SK-N-SH (cell line): ENCODE measurements around the gene DGKD. TPM values are rescaled to one million over a fixed set of nuclear protein-coding genes. Genes with fewer than 3 reads are reported as not detected.
"Not testable (repeated sequence)": the region's sequence is repeated elsewhere in the genome, so short reads cannot be mapped to it uniquely, and the experiment has no call there.

Experiments
- CTCF ChIA-PET: fragments of 300-600, 350-600 bp; formaldehyde crosslinking; extraction: SDS; loops from one replicate; lab custom pipeline; 2021; lab: Yijun Ruan, JAX
- POLR2A ChIA-PET: fragments of 350-600 bp; sonication (Branson Sonifier 250); formaldehyde crosslinking; extraction: SDS; loops from one replicate; lab custom pipeline; 2020; ENCODE audit warnings: antibody characterized with exemption, inconsistent platforms; lab: Yijun Ruan, JAX
- DNase-seq: peaks from one replicate; pipeline ENCODE4 v3.0.0; 2012
- H2AFZ ChIP-seq: fragments of 200-600 bp; sonication (generic); 2 replicates; pipeline ENCODE4 v1.8.1; 2016; ENCODE audit warnings: antibody characterized with exemption, mild to moderate bottlenecking, low read depth
- H3F3A ChIP-seq: fragments of 200-600 bp; sonication (generic); replicated peaks from 2 replicates; pipeline ENCODE3; 2016; ENCODE audit warnings: antibody characterized with exemption, mild to moderate bottlenecking; ENCODE audit not compliant: insufficient read depth
- H3K27ac ChIP-seq, 2 experiments: fragments of 200-500 bp in 1 of 2; fragments of 200-600 bp in 1 of 2; sonication (Bioruptor generic) in 1 of 2; sonication (generic), shearing (Covaris generic) in 1 of 2; 2 replicates each; pipeline versions ENCODE4 v1.5.1 to v1.6.1; 2014 to 2016; ENCODE audit warnings: low read depth in 2 of 2, inconsistent platforms in 1 of 2, low read length in 1 of 2, mild to moderate bottlenecking in 1 of 2, mixed read lengths in 1 of 2
- H3K27me3 ChIP-seq: fragments of 200-600 bp; sonication (generic), shearing (Covaris generic); 2 replicates; pipeline ENCODE4 v1.6.1; 2016; ENCODE audit warnings: mixed run types; ENCODE audit not compliant: insufficient read depth
- H3K36me3 ChIP-seq, 2 experiments: fragments of 200-500 bp in 1 of 2; fragments of 200-600 bp in 1 of 2; sonication (Bioruptor generic) in 1 of 2; sonication (generic) in 1 of 2; replicated peaks in 1 of 2; 2 replicates each; pipeline versions ENCODE3 to v1.5.1; 2014 to 2016; ENCODE audit warnings: low read length in 1 of 2, mild to moderate bottlenecking in 1 of 2; ENCODE audit not compliant: insufficient read depth in 2 of 2, control insufficient read depth in 1 of 2
- H3K4me1 ChIP-seq, 2 experiments: fragments of 200-500 bp in 1 of 2; fragments of 200-600 bp in 1 of 2; sonication (Bioruptor generic) in 1 of 2; sonication (generic), shearing (Covaris generic) in 1 of 2; 2 replicates each; pipeline versions ENCODE4 v1.5.1 to v1.6.1; 2014 to 2016; ENCODE audit warnings: low read depth in 1 of 2, low read length in 1 of 2, mixed run types in 1 of 2; ENCODE audit not compliant: insufficient read depth in 2 of 2, control insufficient read depth in 1 of 2
- H3K4me2 ChIP-seq: fragments of 200-600 bp; sonication (generic), shearing (Covaris generic); 2 replicates; pipeline ENCODE4 v1.6.1; 2017; ENCODE audit warnings: mixed run types
- H3K4me3 ChIP-seq, 2 experiments: fragments of 200-500 bp in 1 of 2; fragments of 200-600 bp in 1 of 2; sonication (Bioruptor generic) in 1 of 2; sonication (generic), shearing (Covaris generic) in 1 of 2; 2 replicates each; pipeline versions ENCODE4 v1.5.1 to v1.8.1; 2014 to 2016; ENCODE audit warnings: low read depth in 2 of 2, inconsistent platforms in 1 of 2, low read length in 1 of 2, mild to moderate bottlenecking in 1 of 2, mixed read lengths in 1 of 2, moderate library complexity in 1 of 2
- H3K79me2 ChIP-seq: fragments of 200-600 bp; sonication (generic); 2 replicates; pipeline ENCODE4 v1.8.1; 2017; ENCODE audit warnings: mild to moderate bottlenecking; ENCODE audit not compliant: insufficient read depth
- H3K9ac ChIP-seq: fragments of 200-600 bp; sonication (generic); 2 replicates; pipeline ENCODE4 v1.6.1; 2017; ENCODE audit warnings: mixed run types
- H3K9me2 ChIP-seq: fragments of 200-600 bp; sonication (generic); 2 replicates; pipeline ENCODE4 v1.6.1; 2017; ENCODE audit warnings: mixed run types
- H3K9me3 ChIP-seq: fragments of 200-600 bp; sonication (generic); 2 replicates; pipeline ENCODE4 v1.6.1; 2017; ENCODE audit warnings: mixed run types, mild to moderate bottlenecking, moderate library complexity
- H4K20me1 ChIP-seq: fragments of 200-600 bp; sonication (generic); 2 replicates; pipeline ENCODE4 v1.6.1; 2017; ENCODE audit warnings: mild to moderate bottlenecking, mixed run types; ENCODE audit not compliant: insufficient read depth
- CHD2 ChIP-seq: fragments of 150-350 bp; IDR thresholded peaks from 2 replicates; pipeline ENCODE4 v1.6.1; 2018; ENCODE audit warnings: low read length; ENCODE audit not compliant: partially characterized antibody
- FOSL2 ChIP-seq: IDR thresholded peaks from 2 replicates; pipeline ENCODE4 v1.4.0; 2012; ENCODE audit warnings: low read depth, mild to moderate bottlenecking, moderate library complexity, borderline replicate concordance
- GABPA ChIP-seq: IDR thresholded peaks from 2 replicates; pipeline ENCODE4 v1.4.0; 2012; ENCODE audit warnings: low read depth, mild to moderate bottlenecking
- GATA2 ChIP-seq: sonication (generic); formaldehyde crosslinking; IDR thresholded peaks from 2 replicates; pipeline ENCODE4 v1.5.0; 2020; ENCODE audit warnings: mild to moderate bottlenecking, missing genetic modification reagents
- MEF2A ChIP-seq: IDR thresholded peaks from 2 replicates; pipeline ENCODE4 v1.4.0; 2012; ENCODE audit warnings: low read depth, borderline replicate concordance
- POLR2AphosphoS5 ChIP-seq: IDR thresholded peaks from 2 replicates; pipeline ENCODE4 v1.6.1; 2012; ENCODE audit warnings: low read depth, low read length
- RCOR1 ChIP-seq: fragments of 150-350 bp; IDR thresholded peaks from 2 replicates; pipeline ENCODE4 v1.6.1; 2017; ENCODE audit warnings: antibody characterized with exemption, low read length
- REST ChIP-seq: IDR thresholded peaks from 2 replicates; pipeline ENCODE4 v1.6.1; 2012; ENCODE audit warnings: mild to moderate bottlenecking, low read depth, low read length, moderate library complexity
- RFX5 ChIP-seq: IDR thresholded peaks from 2 replicates; pipeline ENCODE4 v1.6.1; 2012; ENCODE audit warnings: mild to moderate bottlenecking, improper control_type of control experiment, low read length
- SMC3 ChIP-seq: IDR thresholded peaks from 2 replicates; pipeline ENCODE4 v1.6.1; 2012; ENCODE audit warnings: low read depth, low read length, improper control_type of control experiment
- TCF12 ChIP-seq: IDR thresholded peaks from 2 replicates; pipeline ENCODE4 v1.4.0; 2012
- WGBS: methylation state at CpG from one replicate; pipeline ENCODE4 v1.1.6; 2017; ENCODE audit warnings: low lambda C conversion rate; 5-methylcytosine and 5-hydroxymethylcytosine counted together
- polyA plus RNA-seq, 3 experiments: library from polyadenylated mRNA; depleted of rRNA; stranded (reverse); fragments of >200 nt; gene quantifications; 2 replicates each; pipeline ENCODE4 v1.2.3, GENCODE V29; 2012
- TF ChIP-seq, protein P1 (sequence below): IDR thresholded peaks from 2 replicates; pipeline ENCODE4 v1.4.0; 2012; ENCODE audit warnings: low read depth, borderline replicate concordance
- TF ChIP-seq, protein P2 (sequence below): IDR thresholded peaks from 2 replicates; pipeline ENCODE4; 2012

The DGKD gene
- polyA plus RNA-seq, 1 of the 3 experiments (the other 2 are of a cell fraction), result 21.7 TPM

- H3K27ac ChIP-seq, result no peak overlapping the region
- H3K9ac ChIP-seq, result no peak overlapping the region
- POLR2A ChIA-PET, result no interaction called here
- no peak overlapping the region for H3K4me3 ChIP-seq
- DNase-seq, result peak; percentile 41
- no peak overlapping the region for H3K4me2 ChIP-seq
- peaks cover 0 to 18% of the 10 kb centered on the region in 2 experiments for H3K36me3 ChIP-seq
- H3K9me3 ChIP-seq, result no peaks in the 10 kb centered on the region
- H3K79me2 ChIP-seq, result peaks cover 30% of the 10 kb centered on the region
- H3K9me2 ChIP-seq, result no peaks in the 10 kb centered on the region
- 85% methylated on average over 5 of the region's 5 CpGs for WGBS
- CTCF ChIA-PET, result interaction anchor here (0.9 to 1.3 kb wide), 3 partner anchors 11 to 19 kb away, joined by 3 to 7 read pairs (median 3); partner anchors contain the start of gene DGKD
- TF ChIP-seq RCOR1 (no peak), MEF2A (no peak), RFX5 (no peak), GATA2 (CRISPR knock-in tag) (no peak), POLR2AphosphoS5 (no peak), SMC3 (no peak)
- no peaks in the 10 kb centered on the region for H4K20me1 ChIP-seq
- H3F3A ChIP-seq, result no peaks in the 10 kb centered on the region
- H3K4me1 ChIP-seq, result no peaks in the 10 kb centered on the region; a peak in 1 of 4 replicates
- H3K27me3 ChIP-seq, result no peaks in the 10 kb centered on the region
- no peak overlapping the region for H2AFZ ChIP-seq
Measured at GRCh38 chr2:233373316-233373715, 19.0 kb downstream of the DGKD start.

DNA sequence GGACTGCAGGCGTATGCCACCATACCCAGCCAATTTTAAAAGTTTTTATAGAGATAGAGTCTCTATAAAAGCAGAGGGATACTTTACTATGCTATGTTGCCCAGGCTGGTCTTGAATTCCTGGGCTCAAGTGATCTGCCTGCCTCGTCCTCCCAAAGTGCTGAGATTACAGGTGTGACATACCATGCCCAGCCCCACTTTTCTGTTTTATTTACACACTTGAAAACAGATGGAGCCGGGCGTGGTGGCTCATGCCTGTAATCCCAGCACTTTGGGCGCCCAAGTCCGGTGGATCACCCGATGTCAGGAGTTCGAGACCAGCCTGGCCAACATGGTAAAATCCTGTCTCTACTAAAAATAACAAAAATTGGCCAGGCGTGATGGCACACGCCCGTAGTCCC lies 20.5 kb downstream of the DGKD start:
- H4K20me1 ChIP-seq, H3K9me3 ChIP-seq, H3F3A ChIP-seq, POLR2A ChIA-PET, H3K27ac ChIP-seq, H3K9me2 ChIP-seq, H3K4me3 ChIP-seq, H3K4me1 ChIP-seq, H2AFZ ChIP-seq, H3K27me3 ChIP-seq, H3K9ac ChIP-seq, DNase-seq, H3K4me2 ChIP-seq: not testable (repeated sequence)
- CTCF ChIA-PET, result interaction anchor here (1.4 kb wide), 1 partner anchor 10 kb away, joined by 3 read pairs; no protein-coding TSS in a partner anchor
- 97% methylated on average over 11 of the region's 11 CpGs for WGBS
- H3K36me3 ChIP-seq, result peaks cover 0 to 18% of the 10 kb centered on the region in 2 experiments
- peaks cover 25% of the 10 kb centered on the region for H3K79me2 ChIP-seq

- CTCF ChIA-PET, result interaction anchor here (1.4 kb wide), 1 partner anchor 9 kb away, joined by 3 read pairs; no protein-coding TSS in a partner anchor
- Histone ChIP-seq H3F3A (no peaks in the 10 kb centered on the region), H3K4me1 (no peaks in the 10 kb centered on the region; a peak in 1 of 4 replicates), H3K36me3 (peaks cover 0 to 18% of the 10 kb centered on the region in 2 experiments), H3K27me3 (no peaks in the 10 kb centered on the region), H3K27ac (no peak overlapping the region), H3K9me2 (no peaks in the 10 kb centered on the region), H3K4me2 (no peak overlapping the region), H3K79me2 (peaks cover 17% of the 10 kb centered on the region), H2AFZ (no peak overlapping the region), H3K4me3 (no peak overlapping the region), H4K20me1 (0 out of 2 replicates have a peak, but pooled peaks cover 4% of the 10 kb centered on the region), H3K9me3 (no peaks in the 10 kb centered on the region), H3K9ac (no peak overlapping the region)
- 90% methylated on average over 10 of the region's 10 CpGs for WGBS
- POLR2A ChIA-PET, result no interaction called here
- no peak for DNase-seq
- no peak for TF ChIP-seq GABPA
- TF ChIP-seq, protein P1, sequence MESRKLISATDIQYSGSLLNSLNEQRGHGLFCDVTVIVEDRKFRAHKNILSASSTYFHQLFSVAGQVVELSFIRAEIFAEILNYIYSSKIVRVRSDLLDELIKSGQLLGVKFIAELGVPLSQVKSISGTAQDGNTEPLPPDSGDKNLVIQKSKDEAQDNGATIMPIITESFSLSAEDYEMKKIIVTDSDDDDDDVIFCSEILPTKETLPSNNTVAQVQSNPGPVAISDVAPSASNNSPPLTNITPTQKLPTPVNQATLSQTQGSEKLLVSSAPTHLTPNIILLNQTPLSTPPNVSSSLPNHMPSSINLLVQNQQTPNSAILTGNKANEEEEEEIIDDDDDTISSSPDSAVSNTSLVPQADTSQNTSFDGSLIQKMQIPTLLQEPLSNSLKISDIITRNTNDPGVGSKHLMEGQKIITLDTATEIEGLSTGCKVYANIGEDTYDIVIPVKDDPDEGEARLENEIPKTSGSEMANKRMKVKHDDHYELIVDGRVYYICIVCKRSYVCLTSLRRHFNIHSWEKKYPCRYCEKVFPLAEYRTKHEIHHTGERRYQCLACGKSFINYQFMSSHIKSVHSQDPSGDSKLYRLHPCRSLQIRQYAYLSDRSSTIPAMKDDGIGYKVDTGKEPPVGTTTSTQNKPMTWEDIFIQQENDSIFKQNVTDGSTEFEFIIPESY, result no peak
- TF ChIP-seq CHD2, result no peak
- TF ChIP-seq POLR2AphosphoS5, result no peak
- no peak for TF ChIP-seq TCF12
- TF ChIP-seq, protein P2, sequence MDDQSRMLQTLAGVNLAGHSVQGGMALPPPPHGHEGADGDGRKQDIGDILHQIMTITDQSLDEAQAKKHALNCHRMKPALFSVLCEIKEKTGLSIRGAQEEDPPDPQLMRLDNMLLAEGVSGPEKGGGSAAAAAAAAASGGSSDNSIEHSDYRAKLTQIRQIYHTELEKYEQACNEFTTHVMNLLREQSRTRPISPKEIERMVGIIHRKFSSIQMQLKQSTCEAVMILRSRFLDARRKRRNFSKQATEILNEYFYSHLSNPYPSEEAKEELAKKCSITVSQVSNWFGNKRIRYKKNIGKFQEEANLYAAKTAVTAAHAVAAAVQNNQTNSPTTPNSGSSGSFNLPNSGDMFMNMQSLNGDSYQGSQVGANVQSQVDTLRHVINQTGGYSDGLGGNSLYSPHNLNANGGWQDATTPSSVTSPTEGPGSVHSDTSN, result no peak
- no peak for TF ChIP-seq FOSL2
- no peak for TF ChIP-seq REST
Measured at GRCh38 chr2:233375490-233376314, 21.4 kb downstream of the DGKD start.
